ENCODE measurements around the gene KRT14. TPM values are rescaled to one million over a fixed set of nuclear protein-coding genes. Genes with fewer than 3 reads are reported as not detected.
"Not testable (repeated sequence)": the region's sequence is repeated elsewhere in the genome, so short reads cannot be mapped to it uniquely, and the experiment has no call there.

The KRT14 gene
- total RNA-seq, 1 donor from 2014 or later: not detected

DNA sequence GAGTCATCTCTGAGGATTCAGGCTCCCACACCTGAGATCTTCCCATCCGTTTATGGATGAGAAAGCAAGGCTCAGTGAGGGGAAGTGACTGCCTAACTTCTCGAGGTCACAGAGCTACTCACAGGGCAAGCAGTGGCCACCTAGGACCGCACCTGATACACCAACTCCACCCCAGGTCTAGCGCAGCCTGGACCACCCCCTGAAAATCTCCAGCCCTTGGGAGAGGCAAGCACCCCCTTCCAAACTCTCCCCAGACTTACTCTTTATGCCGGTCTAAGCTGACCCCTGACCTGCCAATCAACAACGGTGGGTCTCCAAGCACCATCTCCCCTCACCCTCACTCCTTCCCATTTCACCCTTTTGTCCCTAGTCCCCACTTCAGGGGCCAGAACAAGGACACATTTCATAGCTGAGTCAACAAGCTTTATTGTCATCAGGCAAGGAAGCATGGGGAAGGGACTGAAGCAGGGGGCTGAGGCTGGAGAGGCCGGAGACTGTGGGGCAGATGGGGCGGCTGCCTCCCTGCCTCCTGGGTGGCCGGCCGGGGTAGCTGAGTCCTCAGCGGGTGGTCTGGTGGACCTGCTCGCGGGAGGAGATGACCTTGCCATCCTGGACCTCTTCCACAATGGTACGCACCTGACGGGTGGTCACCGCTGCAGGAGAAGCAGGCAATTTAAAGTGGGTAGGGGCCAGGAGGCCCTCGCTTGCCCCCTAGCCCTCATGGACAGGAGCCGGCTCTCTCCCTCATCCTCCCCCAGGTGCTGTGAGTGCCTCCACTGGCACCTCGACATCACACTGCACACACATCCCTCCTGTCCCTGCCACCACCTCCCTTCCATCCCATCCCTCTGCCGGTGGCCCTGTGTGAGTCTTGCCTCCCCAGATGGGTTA, 32.6 kb upstream of the KRT14 start:
- DNase-seq (ENCODE audit: low read depth): no peak
- H3K4me3 ChIP-seq (ENCODE audit: low read depth, low read length): no peak overlapping the region
- TF ChIP-seq CTCF (conservative IDR thresholded peaks at IDR 0.05; ENCODE audit: low read depth, low read length): no peak

- DNase-seq (ENCODE audit: low read depth): no peak
- TF ChIP-seq CTCF (conservative IDR thresholded peaks at IDR 0.05; ENCODE audit: low read depth, low read length): no peak
- no peak overlapping the region for H3K4me3 ChIP-seq (ENCODE audit: low read depth, low read length)
Observed at GRCh38 chr17:41618341-41619035, 31.8 kb upstream of the KRT14 start.

DNA sequence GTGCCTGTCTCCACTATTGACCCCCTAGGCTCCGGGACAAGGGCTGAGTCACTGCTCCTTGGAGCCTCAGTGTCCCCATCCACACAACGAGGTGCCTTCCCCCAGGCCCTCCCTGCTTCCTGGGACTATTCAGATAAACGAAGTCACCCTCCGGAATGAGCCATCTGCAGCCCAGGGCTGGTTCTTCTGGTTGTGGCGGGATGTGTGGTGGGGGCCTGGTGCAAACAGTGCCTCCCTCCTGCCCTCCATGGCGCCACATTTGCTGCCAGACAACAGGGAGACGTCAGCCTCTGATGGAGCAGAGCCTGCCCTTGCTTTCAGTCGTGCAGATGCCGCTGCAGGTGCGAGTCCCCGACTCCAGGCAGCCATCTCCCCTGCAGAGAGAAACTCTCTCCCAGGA, 31.0 kb upstream of the KRT14 start:
- TF ChIP-seq CTCF (conservative IDR thresholded peaks at IDR 0.05; ENCODE audit: low read depth, low read length): no peak
- H3K4me3 ChIP-seq (ENCODE audit: low read depth, low read length): no peak overlapping the region
- no peak for DNase-seq (ENCODE audit: low read depth)

DNA sequence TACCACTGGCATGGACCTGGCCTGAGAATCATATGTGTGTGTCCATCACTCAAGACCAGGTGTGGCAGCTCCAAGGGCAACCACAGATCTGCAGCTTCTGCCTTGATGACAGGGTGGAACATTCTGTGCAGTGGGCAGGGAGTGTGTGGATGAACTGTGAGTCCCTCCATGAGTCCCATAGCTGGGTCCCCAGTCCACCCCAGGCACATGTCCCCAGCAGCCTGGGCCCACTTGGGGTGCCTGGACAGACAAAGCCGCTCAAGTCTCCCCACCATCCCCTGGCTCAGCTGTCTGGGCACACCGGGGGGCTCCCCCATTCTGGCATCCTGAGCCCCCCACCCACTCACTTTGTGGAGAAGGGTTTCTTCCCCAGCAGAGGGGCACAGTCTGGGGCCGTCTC, 30.4 kb upstream of the KRT14 start:
- H3K4me3 ChIP-seq (ENCODE audit: low read depth, low read length): no peak overlapping the region
- DNase-seq (ENCODE audit: low read depth): no peak
- no peak for TF ChIP-seq CTCF (conservative IDR thresholded peaks at IDR 0.05; ENCODE audit: low read depth, low read length)

DNA sequence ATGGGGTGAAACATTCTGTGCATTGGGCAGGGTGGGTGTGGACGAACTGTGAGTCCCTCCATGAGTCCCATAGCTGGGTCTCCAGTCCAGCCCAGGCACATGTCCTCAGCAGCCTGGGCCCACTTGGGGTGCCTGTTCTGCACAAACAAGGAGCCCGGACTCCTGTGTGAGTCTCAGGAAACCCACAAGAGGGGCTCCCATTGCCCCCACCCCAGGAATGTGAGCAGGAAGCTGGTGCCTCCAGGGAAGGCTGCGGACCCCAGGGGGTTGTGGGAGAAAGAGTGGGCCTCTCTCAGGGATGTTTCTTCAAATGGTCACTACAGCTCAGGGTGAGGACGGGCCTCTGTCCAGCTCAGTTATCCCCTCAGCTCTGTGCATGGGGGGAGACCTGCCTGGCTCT, 29.8 kb upstream of the KRT14 start:
- not testable (repeated sequence) for H3K4me3 ChIP-seq (ENCODE audit: low read depth, low read length); DNase-seq (ENCODE audit: low read depth)

- no peak for TF ChIP-seq CTCF (conservative IDR thresholded peaks at IDR 0.05; ENCODE audit: low read depth, low read length)
- DNase-seq (ENCODE audit: low read depth): no peak
- no peak overlapping the region for H3K4me3 ChIP-seq (ENCODE audit: low read depth, low read length)
Observed at GRCh38 chr17:41615454-41615853, 28.8 kb upstream of the KRT14 start.

- not testable (repeated sequence) for H3K4me3 ChIP-seq (ENCODE audit: low read depth, low read length); DNase-seq (ENCODE audit: low read depth)
Observed at GRCh38 chr17:41614767-41615166, 28.1 kb upstream of the KRT14 start.

DNA sequence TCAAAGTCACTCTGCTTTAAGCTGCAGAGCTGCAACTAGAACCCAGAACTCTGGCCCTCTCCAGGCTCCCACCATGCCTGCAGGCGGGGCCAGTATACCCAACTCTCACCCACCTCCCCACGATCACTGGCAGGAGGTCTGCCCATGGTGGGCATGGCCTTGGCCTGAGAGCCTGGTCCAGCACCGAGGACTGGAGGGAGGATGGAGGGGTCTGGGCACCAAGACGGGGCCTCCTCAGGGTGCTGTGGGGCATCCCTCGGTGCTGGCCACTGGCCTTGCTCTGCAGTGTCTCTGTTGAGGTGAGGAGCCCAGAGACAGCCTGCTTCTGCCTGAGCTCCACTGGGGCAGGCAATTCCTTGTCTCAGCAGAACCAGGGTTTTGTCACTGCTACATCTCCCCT, 27.4 kb upstream of the KRT14 start:
- no peak for DNase-seq (ENCODE audit: low read depth)
- H3K4me3 ChIP-seq (ENCODE audit: low read depth, low read length): no peak overlapping the region
- TF ChIP-seq CTCF (conservative IDR thresholded peaks at IDR 0.05; ENCODE audit: low read depth, low read length): no peak

Data from epithelial cell of proximal tubule (primary cell).